PFSK-1 (cell line): Measurements from ENCODE around the gene KRI1.

Experiments used
- FOXP2 ChIP-seq: optimal IDR thresholded peaks from 2 replicates; pipeline ENCODE3; 2011; ENCODE audit warnings: borderline replicate concordance, control low read depth, inconsistent platforms; ENCODE audit not compliant: insufficient read depth; ENCODE audit errors: extremely low read length, extremely low read depth
- POLR2AphosphoS5 ChIP-seq: IDR thresholded peaks from 2 replicates; pipeline ENCODE4 v1.6.1; 2012; ENCODE audit warnings: low read depth, mild to moderate bottlenecking, control low read depth, low read length, moderate library complexity
- SIN3A ChIP-seq: IDR thresholded peaks from 2 replicates; pipeline ENCODE4 v1.6.1; 2012; ENCODE audit warnings: mild to moderate bottlenecking, low read length, moderate library complexity, borderline replicate concordance; ENCODE audit not compliant: insufficient read depth
- TAF1 ChIP-seq: IDR thresholded peaks from 2 replicates; pipeline ENCODE4 v1.6.1; 2012; ENCODE audit warnings: low read length, control low read depth, borderline replicate concordance; ENCODE audit not compliant: insufficient read depth
- TF ChIP-seq, protein P1 (sequence below), 2 experiments: IDR thresholded peaks; 2 replicates each; pipeline versions ENCODE4 v1.6.1 to v1.8.0; 2011 to 2012; ENCODE audit warnings: low read depth in 2 of 2, low read length in 2 of 2, control low read depth in 1 of 2, inconsistent platforms in 1 of 2, mild to moderate bottlenecking in 1 of 2, moderate library complexity in 1 of 2; ENCODE audit not compliant: insufficient read depth in 1 of 2

KRI1 gene

DNA sequence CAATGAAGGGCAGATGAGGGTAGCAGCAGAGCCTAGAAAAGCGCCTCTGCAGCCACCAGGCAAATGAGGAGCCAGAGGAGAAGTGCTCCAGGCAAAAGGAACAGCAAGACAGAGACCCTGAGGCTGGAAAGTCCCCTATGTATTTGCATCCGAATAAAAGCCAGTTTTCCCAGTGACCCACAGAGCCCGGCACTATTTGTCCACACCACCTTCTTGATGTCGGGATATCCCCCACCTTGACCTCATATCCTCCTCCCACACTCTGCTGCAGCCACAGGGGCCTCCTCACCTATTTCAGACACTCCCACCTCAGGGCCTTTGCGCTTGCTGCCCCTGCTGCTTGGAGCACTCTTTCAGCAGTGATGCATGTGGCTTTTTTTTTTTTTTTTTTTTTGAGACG lies 15.5 kb downstream of the KRI1 start:
- TF ChIP-seq, protein P1, sequence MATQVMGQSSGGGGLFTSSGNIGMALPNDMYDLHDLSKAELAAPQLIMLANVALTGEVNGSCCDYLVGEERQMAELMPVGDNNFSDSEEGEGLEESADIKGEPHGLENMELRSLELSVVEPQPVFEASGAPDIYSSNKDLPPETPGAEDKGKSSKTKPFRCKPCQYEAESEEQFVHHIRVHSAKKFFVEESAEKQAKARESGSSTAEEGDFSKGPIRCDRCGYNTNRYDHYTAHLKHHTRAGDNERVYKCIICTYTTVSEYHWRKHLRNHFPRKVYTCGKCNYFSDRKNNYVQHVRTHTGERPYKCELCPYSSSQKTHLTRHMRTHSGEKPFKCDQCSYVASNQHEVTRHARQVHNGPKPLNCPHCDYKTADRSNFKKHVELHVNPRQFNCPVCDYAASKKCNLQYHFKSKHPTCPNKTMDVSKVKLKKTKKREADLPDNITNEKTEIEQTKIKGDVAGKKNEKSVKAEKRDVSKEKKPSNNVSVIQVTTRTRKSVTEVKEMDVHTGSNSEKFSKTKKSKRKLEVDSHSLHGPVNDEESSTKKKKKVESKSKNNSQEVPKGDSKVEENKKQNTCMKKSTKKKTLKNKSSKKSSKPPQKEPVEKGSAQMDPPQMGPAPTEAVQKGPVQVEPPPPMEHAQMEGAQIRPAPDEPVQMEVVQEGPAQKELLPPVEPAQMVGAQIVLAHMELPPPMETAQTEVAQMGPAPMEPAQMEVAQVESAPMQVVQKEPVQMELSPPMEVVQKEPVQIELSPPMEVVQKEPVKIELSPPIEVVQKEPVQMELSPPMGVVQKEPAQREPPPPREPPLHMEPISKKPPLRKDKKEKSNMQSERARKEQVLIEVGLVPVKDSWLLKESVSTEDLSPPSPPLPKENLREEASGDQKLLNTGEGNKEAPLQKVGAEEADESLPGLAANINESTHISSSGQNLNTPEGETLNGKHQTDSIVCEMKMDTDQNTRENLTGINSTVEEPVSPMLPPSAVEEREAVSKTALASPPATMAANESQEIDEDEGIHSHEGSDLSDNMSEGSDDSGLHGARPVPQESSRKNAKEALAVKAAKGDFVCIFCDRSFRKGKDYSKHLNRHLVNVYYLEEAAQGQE (IDR thresholded peaks at IDR 0.05; ENCODE audit: insufficient read depth in 1 of 2, low read depth in 2 of 2, low read length in 2 of 2) = no peak
- no peak for TF ChIP-seq FOXP2

DNA sequence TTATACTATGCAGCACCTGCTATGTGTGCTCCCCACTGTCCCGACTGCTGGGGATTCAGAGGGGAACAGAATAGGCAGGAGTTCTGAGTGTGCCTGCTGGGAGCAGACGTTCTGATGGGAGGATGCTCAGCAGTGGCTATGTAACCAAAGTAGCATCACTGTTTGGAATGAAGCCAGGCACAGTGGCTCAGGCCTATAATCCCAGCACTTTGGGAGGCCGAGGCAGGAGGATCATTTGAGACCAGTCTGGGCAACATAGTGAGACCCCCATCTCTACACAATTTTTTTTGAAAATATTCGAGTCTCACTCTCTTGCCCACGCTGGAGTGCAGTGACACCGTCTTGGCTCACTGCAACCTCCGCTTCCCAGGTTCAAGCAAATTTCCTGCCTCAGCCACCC lies 16.1 kb downstream of the KRI1 start:
- TF ChIP-seq, protein P1 (IDR thresholded peaks at IDR 0.05; ENCODE audit: insufficient read depth in 1 of 2, low read depth in 2 of 2, low read length in 2 of 2) = no peak
- TF ChIP-seq POLR2AphosphoS5 = no peak
- TF ChIP-seq SIN3A = no peak
- TF ChIP-seq TAF1 = no peak
- TF ChIP-seq FOXP2 = no peak

DNA sequence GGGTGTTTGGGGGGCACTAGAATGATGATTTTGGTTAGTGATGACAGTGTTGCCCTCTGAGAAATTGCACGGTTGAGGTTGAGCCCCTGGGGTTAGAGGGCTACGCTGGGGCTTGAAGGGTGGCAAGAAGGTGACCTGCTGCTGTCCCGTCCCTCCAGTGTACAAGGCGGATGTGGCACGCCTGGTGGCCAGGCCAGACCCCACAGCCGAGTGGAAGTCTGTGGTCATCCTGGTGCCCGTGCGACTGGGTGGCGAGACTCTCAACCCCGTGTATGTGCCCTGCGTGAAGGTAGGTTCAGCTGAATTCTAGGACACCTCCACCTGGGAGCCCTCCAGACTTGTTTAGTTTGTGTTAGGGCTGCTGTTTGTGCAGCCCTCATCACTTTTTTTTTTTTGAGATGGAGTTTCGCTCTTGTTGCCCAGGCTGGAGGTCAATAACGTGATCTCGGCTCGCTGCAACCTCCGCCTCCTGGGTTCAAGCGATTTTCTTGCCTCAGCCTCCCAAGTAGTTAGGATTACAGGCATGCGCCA lies 17.0 kb downstream of the KRI1 start:
- TF ChIP-seq TAF1 = no peak
- no peak for TF ChIP-seq POLR2AphosphoS5
- TF ChIP-seq FOXP2 = no peak
- TF ChIP-seq SIN3A = no peak
- TF ChIP-seq, protein P1 (IDR thresholded peaks at IDR 0.05; ENCODE audit: insufficient read depth in 1 of 2, low read depth in 2 of 2, low read length in 2 of 2) = no peak

DNA sequence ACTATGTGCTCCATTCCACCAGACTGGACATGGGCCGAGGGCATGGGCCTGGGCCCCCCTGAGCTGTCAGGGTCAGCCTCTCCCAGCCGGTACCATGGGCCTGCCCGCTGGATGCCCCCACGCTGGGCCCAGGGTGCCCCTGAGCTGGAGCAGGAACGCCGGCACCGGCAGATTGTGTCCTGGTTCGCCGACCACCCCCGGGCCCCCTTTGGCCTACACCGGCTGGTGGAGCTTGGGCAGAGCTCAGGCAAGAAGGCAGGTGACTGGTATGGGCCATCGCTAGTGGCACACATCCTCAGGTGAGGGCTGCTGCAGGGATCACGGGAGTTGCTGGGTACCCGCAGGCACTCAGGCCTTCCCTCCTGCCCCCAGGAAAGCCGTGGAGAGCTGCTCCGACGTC lies 19.0 kb downstream of the KRI1 start:
- TF ChIP-seq SIN3A (no peak), FOXP2 (no peak), POLR2AphosphoS5 (no peak), TAF1 (no peak)
- TF ChIP-seq, protein P1 (IDR thresholded peaks at IDR 0.05; ENCODE audit: insufficient read depth in 1 of 2, low read depth in 2 of 2, low read length in 2 of 2) = no peak

DNA sequence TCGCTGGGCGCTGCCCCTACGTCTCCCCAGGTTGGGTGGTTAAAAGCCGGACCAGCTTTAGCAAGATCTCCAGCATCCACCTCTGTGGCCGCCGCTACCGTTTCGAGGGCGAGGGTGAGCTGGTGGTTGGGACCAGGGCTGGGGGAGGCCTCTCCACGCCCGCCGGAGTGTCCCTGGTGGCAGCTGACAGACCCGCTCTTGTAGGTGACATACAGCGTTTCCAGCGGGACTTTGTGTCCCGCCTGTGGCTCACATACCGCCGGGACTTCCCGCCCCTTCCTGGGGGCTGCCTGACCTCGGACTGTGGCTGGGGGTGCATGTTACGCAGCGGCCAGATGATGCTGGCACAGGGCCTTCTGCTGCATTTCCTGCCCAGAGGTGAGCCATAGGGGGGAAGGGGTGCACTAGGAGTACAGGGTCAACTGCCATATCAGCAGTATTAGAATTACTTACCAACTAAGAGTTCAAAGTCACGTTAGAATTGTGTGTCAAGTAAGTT lies 21.0 kb downstream of the KRI1 start:
- TF ChIP-seq POLR2AphosphoS5 = no peak
- TF ChIP-seq TAF1 = no peak
- TF ChIP-seq, protein P1 (IDR thresholded peaks at IDR 0.05; ENCODE audit: insufficient read depth in 1 of 2, low read depth in 2 of 2, low read length in 2 of 2) = no peak
- TF ChIP-seq FOXP2 = no peak
- no peak for TF ChIP-seq SIN3A
